Glomerular visceral epithelial cell (primary cell): ENCODE measurements around the gene STPG4.
"Not testable (repeated sequence)": the region's sequence is repeated elsewhere in the genome, so short reads cannot be mapped to it uniquely, and the experiment has no call there.

Experiments used
- DNase-seq: peaks from one replicate; pipeline ENCODE4 v3.0.0-alpha.2; 2016; ENCODE audit errors: extremely low spot score

STPG4 gene, protein sequence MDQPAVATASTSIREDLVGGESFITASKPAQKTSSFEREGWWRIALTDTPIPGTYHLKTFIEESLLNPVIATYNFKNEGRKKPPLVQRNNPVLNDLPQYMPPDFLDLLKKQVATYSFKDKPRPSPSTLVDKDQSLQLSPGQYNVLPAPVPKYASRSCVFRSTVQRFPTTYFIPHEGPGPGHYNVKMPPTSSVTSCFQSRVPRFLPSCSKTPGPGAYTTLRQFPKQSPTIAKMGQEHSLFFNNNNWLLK

DNA sequence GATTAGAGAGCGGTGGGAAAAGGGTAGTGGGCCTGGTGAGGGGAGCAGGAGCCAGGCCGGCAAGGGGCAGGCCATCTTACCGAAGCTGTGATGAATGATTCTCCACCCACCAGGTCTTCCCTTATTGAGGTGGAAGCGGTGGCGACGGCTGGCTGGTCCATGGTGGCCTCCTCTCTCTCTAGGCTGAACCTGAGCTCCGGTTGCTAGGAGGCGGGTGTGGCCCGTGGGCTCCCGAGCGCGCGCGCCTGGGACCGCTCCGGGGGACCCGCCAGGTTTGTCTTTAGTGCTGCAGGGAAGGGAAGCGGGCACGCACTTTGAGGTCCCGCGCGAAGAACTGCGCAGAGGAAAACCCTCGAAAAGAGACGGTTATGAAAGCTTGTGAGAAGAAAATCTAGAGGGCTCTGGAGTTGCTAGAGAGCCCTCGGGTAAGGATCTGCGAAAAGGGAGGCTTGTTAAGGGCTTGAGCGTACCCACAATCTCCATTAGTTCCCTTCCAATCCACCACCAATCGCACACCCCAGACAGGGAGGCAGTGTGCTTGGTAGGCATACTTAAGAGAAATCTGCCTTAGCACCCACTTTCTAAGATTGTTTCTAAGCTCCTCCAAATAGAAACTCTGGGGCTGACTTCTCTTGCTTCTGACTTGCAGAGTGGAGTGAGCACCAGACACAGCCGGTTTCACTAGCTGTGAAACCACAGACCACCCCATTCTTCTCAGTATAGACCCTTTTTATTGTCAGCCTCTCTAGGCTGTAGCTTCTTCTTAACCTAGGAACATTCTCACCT is at the start of gene STPG4:
STPG4 (minus strand) TSS at position 218 of the 786 bp plus-strand sequence; CDS start at position 161, 57 bp downstream.
- no peak for DNase-seq

DNA sequence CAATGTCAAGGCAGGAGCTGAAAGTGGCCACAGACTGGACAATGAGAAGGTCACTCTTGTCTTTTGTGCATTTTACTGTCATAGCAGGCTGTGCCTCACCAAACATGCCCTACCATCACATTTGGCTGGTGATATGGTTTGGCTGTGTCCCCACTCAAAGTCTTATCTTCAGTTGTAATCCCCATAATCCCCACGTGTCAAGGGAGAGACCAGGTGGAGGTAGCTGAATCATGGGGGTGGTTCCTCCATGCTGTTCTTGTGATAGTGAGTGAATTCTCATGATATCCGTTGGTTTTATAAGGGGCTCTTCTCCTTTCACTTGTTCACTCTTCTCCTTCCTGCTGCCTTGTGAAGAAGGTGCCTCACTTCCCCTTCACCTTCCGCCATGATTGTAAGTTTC is 49.6 kb upstream of the STPG4 start:
- DNase-seq, result no peak

DNA sequence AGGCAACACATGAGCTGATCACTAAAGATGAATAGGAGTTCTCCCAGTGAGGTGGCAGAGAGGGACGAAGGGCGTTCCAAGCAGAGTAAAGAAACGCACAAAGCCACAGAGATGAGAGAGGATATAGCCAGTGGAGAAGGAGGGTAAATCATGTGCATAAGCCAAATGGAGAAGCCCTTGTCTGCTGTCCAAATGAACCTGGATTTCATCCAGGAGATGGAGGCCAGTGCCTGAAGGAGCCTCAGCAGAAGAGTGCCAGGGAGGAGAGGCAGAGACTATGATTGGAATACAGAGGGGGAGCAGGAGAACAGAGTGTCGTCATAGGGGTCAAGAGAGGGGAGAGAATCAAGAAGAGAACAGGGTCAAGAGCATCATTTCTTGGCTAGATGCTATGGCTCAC is 48.9 kb upstream of the STPG4 start:
- no peak for DNase-seq

DNA sequence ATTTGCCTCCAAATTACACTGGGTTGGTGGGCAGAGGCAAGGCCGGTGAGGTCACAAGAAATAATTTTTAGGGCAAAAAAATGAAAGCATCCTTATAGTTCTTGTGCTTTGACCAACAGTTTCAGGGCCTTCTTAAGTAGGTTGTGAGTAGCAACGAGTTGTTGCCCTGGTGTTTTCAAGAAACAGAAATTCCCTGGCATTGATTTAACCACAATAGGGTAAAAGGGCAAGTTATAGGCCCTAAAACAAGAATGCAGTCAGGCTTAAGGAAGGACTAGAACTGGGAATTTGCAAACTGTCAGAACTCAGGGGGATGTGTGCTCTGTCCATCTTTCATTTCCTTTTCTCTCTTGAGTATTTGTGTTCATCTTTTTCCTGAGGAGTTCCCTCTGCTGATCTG is 46.1 kb upstream of the STPG4 start:
- DNase-seq, result no peak

DNA sequence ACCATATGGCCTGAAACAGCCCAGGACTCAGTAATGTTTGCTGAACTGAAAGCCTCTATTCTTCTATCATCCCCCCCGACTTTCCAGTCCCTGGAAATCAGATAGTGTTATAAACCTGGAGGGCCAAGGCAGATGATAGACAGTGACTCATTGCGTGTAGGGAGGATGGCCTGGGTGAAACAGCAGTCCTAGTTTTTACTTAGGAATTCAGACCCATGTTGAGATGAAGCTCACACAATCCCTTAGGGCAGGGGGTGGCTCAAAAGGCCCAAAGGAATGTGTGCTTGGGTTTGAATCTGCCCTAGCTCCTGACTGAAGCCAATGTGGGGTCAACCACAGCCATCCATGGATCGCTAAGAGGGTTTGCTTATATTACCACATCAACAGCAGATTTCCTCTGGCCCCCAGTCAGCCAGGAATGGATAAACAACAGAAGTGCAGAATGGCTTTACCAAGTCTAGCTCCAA is 43.9 kb upstream of the STPG4 start:
- peak; percentile 92 for DNase-seq

DNA sequence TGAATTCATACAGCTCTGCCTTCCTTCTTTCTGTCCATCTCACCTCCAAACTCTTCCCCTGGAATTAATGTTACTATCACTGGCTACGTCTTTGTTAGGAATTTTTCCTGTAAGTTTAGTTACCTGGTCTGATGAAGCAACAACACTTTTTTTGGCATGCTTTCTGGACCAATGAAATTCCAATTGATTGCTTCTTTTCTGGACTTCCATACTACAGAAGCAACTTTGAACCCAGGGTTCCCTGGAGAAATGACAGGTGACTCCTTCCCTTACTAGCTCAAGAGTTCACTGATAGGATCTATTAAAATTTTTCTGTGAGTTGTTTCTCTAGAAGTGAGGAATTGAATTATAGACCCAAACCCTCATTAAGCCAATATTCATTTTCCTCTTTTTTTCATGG is 41.4 kb upstream of the STPG4 start:
- DNase-seq, result no peak

DNA sequence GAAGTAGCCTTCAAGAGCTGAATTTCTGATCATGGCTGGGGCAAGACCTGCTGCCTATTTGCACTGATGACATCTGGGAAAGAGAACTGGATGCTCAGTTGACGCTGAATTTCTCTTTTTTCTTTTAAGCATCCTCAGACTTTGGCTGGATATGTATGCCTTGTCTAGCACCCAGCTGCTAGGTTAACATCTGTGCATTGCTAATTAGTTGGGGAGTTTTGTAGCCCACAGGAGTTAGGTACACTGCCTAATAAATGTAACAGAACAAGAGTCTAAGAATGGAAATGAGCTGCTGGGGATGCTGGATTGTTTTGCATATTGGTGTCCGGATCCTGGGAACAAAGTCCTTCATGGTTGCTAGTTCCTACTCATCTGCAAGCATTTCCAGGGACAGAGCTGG is 40.9 kb upstream of the STPG4 start:
- DNase-seq, result no peak

DNA sequence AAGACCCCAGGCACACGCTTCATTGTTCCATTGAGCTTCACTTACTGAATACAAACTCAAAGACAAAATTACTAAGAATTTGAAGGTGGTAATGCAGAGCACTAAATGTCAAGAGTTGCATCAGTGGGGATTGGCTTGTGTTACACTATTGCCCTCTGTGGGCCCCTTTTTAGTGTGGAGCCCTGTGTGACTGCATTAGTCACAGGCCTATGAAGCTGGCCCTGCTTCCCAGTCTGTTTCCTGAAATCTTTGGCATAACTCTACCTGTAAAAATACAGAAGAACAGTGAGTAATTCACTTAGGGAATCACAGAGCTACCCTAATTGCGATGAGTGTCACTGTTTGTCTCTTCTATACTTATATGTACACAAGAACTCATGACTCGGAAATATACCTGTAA is 40.0 kb upstream of the STPG4 start:
- peak; percentile 53 for DNase-seq

DNA sequence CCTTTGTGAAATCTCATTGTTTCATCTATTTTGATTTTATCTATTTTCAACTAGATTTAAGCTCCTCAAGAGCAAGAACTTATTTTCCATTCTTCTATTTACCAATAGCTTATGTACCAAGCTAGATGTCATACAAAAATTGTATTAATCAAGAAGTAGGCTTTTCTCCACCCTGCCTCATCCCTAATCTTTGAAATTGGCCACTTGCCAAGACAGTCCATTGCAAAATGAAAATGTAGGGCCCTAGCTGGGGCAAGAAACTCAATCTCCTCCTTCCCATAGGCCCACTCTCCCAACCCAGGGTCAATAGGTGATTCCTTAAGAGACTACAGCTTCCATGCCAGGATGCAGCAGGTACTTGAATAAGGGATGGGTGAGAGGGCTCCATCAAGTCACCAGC is 39.3 kb upstream of the STPG4 start:
- DNase-seq, result no peak

DNA sequence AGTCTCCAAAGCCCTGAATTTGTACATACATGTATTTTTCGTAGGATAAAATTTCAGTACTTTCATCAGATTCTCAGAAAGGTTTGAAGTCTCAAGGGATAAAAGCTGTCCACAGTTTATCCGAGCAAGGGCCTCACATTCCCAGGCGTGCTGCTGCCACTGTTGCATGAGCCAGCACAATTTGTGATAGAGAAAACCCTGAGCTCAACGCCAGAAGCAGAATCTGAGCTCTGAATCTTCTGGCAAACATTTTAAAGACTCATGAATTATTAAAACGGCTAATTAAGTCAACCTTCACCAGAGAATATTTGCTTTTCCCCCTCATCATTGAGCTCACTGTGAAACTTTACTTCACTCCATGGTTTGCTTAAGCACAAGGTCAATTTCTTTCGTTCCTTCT is 38.5 kb upstream of the STPG4 start:
- DNase-seq, result no peak

DNA sequence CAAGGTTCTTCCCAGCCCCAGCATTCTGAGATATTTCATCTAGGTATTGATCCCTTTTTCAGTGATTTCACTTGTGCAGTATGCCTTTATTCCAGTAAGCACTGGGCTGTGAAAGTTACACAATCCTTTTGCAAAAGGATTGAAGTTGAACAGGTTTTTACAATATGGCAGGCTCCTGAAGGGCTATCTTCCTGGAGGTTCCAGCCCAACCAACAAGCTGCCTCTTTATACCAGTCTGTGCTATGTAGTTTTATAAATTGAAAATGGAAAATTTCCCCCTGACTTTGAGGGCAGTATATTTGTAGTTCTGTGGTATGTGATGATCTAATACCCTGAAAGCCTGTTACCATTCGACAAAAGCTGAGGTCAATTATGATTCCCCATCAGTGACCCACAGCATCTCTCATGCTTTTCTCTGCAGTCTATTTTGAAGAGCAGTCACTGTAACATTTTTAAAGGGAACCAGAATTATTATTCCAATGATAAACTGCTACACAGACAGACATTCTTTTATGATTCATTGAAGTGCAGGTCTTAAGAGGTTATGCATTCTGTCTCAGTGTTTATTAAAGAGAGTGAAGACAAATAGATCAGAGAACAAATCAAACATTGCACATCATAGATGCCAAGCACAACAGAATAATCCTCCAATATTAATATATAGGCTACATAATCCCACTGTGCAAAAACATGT is 35.2 kb upstream of the STPG4 start:
- peak; percentile 83 for DNase-seq

DNA sequence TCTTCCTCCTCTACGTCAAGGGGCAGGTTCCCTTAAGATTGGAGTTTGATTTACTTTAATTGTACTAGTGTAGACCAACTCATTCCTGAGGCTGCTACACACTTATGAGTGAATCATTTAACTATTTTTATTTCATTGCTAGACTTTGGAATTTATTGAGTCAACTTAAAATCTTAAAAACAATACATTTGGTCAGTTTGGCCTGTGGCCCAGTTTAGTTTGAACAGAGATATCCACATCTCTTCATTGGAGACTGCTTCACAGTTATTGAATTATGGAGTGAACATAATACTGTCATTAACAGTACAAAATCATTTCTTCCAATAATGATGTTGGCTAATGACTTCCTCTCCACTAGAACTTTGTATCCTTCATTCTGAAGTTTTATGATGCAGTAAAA is 34.5 kb upstream of the STPG4 start:
- peak; percentile 76 for DNase-seq

DNA sequence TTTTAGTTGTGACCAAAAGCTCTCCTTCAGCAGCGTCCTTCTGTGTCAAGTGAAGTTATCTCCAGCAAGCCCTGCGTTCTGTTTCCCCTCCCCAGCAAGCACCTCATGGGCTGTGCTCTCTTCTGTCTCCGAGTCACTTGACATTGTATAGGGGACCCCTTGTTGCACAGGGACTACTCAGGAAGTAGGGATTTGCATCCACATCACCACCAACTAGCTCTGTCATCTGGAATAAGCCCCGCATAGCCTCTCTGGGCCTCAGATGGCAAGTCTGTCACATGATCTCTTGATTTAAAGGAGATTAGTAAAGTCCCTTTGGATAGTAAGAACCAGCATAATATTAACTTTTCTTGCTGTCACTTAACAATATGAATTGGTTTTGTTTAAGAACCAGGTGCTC is 32.0 kb upstream of the STPG4 start:
- no peak for DNase-seq

DNA sequence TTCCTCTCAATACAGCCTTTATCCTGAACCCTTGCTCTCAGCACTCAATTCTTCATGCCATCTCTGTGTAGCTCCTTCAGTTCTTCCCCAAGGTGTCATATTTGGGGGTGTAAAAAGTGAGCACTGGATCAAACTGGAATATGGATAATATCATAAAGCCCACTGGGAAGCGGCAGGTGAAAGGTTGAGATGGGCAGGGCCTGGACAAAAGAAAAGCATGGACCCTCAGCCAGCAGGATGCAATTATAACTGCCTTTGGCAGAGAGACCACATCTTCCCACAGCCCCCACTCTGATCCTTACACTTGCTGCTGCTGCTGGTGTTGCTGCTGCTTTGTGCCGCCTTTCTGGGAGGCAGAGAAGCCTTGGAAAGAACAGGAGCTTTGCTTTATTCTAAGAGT is 31.2 kb upstream of the STPG4 start:
- no peak for DNase-seq

DNA sequence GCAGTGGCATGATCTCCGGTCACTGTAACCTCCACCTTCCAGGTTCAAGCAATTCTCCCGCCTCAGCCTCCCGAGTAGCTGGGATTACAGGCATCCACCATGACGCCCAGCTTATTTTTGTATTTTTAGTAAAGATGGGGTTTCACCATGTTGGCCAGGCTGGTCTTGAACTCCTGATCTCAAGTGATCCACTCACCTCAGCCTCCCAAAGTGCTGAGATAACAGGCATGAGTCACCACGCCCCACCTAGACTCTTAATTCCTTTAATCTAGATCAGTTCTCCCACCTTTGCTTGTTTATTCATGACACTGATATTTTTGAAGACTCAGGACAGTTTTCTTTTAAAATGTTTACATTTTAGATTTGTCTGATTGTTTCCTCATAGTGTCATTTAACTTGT is 30.0 kb upstream of the STPG4 start:
- not testable (repeated sequence) for DNase-seq

DNA sequence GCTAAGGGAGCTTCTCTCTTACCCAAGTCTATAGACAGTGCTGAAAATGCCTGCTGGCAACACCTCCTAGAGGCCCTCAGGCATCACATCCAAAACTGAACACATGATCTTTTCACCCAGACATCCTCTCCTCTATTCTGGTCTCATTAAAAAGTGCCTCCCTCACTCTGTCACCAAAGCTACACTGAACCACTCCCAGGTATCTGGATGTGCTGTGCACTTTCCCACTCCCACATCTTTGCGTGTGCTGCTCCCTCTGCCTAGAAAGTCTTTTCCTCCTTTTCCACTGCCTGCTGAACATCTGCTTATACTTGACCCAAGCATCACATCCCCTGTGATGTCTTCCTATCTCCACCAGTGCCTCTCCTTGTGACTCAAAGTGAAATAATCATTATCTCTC is 26.1 kb upstream of the STPG4 start:
- no peak for DNase-seq

DNA sequence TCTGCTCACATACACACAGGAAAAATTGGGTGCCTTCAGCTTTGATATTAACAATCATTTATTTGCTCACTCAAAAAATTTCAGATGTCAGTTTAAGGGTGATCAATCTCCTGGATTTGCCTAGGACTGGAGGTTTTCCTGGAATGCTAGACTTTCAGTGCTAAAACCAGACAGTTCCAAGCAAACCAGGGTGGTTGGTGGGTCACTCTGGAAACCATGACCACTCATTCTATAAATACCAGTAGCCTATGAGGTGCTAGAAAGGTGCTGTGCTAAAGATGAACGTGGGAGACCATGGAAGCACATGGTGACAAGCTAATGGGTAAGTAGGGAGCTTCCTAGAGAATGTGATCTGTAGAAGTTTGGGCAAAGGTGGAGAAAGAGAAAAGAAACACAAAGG is 25.4 kb upstream of the STPG4 start:
- DNase-seq, result no peak

DNA sequence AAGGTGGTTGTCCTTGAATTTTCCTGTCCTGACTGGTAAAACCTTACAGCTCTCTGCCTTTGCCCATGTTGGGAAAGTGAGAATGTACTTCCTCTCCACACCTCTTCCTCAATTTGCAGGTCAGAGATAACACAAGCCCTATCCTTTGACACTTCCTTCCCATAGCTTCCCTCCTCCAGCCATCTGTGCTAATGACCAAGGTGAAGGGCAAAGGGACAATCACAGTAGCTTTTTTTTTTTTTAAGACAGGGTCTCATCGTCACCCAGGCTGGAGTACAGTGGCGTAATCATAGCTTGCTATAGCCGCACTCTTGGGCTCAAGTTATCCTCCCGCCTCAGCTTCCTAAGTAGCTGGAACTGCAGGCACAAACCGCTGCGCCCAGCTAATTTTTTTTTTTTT is 24.3 kb upstream of the STPG4 start:
- DNase-seq, result no peak

DNA sequence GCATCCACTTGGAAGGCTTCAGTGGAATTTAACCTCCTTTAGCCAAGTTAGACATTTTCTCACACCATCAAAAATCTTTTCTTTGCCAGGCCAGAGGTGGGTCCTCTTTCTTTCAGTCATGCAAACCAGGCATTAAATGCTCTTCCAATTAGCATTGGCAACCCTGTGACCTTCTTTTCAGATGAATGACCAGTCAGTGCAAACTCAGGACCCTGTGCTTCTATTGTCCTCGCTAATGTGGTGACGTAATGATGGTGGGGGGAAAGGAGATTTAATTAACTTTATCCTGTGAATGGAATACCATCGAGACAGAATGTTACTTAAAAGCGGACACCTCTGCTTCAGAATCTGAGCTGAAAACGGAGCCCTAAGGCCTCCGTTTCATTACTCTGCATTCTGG is 23.2 kb upstream of the STPG4 start:
- no peak for DNase-seq

DNA sequence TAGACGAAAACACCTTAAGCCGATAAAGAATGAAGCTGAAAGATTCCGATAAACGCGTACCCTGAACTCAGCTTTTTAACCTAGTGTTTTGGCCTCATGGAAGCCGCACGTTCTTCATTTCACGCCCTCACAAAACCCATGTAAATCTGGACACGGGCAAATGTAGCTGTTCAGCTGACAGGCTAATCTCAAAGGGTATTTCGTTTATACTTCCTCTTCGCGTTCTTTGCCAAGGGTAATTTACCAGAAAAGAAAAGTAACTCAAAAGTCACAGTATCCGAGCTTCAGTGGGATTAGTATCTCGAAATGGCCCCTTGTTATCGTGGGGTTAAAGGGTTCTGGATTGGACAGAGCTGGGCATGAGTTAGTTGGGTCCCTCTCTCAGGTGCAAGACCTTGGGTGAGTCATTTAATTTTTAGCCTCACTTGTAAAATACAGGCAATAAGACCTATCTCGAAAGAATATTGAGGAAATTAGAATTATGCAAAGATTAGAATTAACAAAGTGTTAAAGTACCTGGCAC is 22.0 kb upstream of the STPG4 start:
- no peak for DNase-seq

DNA sequence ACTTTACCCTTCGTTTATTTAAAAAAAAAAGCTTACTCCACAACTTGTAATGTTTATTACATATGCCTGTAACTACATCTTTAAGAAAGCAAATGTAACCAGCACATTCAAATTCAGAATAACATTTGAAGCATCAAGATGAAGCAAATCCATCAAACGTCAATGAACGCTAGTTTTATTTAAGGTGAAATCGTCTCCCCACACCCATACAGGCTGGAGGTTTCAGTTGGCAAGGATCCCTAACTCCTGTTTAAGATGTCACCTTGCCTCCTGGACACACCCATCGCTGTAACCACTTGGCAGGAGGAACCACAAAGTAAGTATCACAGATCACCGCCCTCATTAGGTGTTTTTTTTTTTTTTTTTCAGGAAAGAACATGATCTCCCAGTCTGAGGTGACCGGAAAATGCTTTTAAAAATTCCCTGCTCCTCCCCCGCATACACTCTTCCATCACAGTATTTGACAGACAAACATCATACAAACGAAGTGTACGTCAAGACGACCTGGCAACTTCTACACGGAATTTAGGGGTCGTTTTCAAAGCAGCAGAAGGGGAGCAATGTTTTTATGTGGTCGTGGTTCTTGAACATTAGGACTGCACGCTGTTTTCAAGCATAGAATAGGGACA is 19.7 kb upstream of the STPG4 start:
- peak; percentile 79 for DNase-seq
